HCT116 (cell line): Measurements from ENCODE around the gene PRRT4. TPM values are rescaled to one million over a fixed set of nuclear protein-coding genes. Genes with fewer than 3 reads are reported as not detected.

Experiments used
- ATAC-seq: fragments of 200-7000 bp; cut with Tn5 transposase; 2 replicates; pipeline ENCODE4 v1.9.1; 2020; ENCODE audit warnings: mild to moderate bottlenecking, moderate library complexity
- BruUV-seq: library from RNA; stranded (reverse); fragments of 400-500 nt; replicated peaks from 2 replicates; lab custom pipeline; 2021; lab: Mats Ljungman, UMichigan
- CTCF ChIA-PET: fragments of 300-600 bp; sonication (Branson Sonifier 250); formaldehyde crosslinking; loops from one replicate; lab custom pipeline; 2021; ENCODE audit warnings: antibody characterized with exemption; lab: Charles Lee
- POLR2A ChIA-PET: fragments of 300-600, 350-600 bp; sonication (Branson Sonifier 250); formaldehyde crosslinking; loops from one replicate; lab custom pipeline; 2021; ENCODE audit warnings: antibody characterized with exemption; lab: Charles Lee
- RAD21 ChIA-PET, 2 experiments: fragments of 300-600 bp; sonication (Branson Sonifier 250); formaldehyde crosslinking; loops; one replicate each; lab custom pipeline; 2023; ENCODE audit warnings: low total read pairs in 2 of 2; ENCODE audit not compliant: uncharacterized antibody in 2 of 2, unreplicated experiment in 2 of 2, low non-redundant PET in 1 of 2; lab: Charles Lee
- DNase-seq: peaks from one replicate; pipeline ENCODE4 v3.0.0-alpha.2; 2010; ENCODE audit warnings: low read depth, low spot score
- H2AFZ ChIP-seq: fragments of 200-600 bp; shearing (Covaris generic), sonication (generic); 2 replicates; pipeline ENCODE4 v1.6.1; 2017; ENCODE audit warnings: low read depth, mixed run types, mixed read lengths, antibody characterized with exemption, low read length; ENCODE audit not compliant: poor library complexity, severe bottlenecking
- H3K27ac ChIP-seq: 2 replicates; pipeline ENCODE4 v1.5.1; 2012; ENCODE audit warnings: low read depth, low read length
- H3K27me3 ChIP-seq: fragments of 200-600 bp; sonication (generic); 2 replicates; pipeline ENCODE4 v1.6.1; 2016; ENCODE audit warnings: mixed run types, low read length, mixed read lengths; ENCODE audit not compliant: insufficient read depth
- H3K36me3 ChIP-seq, 2 experiments: fragments of 200-500 bp in 1 of 2; fragments of 200-600 bp in 1 of 2; sonication (Bioruptor generic) in 1 of 2; sonication (generic) in 1 of 2; 2 replicates each; pipeline versions ENCODE4 v1.5.1 to v1.6.1; 2014 to 2016; ENCODE audit warnings: low read length in 2 of 2, inconsistent platforms in 1 of 2, mixed read lengths in 1 of 2, mixed run types in 1 of 2; ENCODE audit not compliant: insufficient read depth in 2 of 2, control insufficient read depth in 1 of 2
- H3K4me1 ChIP-seq, 2 experiments: fragments of 200-600 bp in 1 of 2; sonication (generic) in 1 of 2; 2 replicates each; pipeline versions ENCODE4 v1.5.1 to v1.6.1; 2012 to 2017; ENCODE audit warnings: low read length in 2 of 2, inconsistent platforms in 1 of 2, mild to moderate bottlenecking in 1 of 2, mixed read lengths in 1 of 2, mixed run types in 1 of 2, moderate library complexity in 1 of 2; ENCODE audit not compliant: insufficient read depth in 2 of 2, control insufficient read depth in 1 of 2
- H3K4me2 ChIP-seq: fragments of 200-600 bp; sonication (generic); 2 replicates; pipeline ENCODE4 v1.6.1; 2017; ENCODE audit warnings: mixed run types, low read length, mixed read lengths
- H3K4me3 ChIP-seq, 2 experiments: fragments of 200-600 bp in 1 of 2; sonication (generic) in 1 of 2; replicated peaks in 1 of 2; 2 replicates each; pipeline ENCODE4 v1.5.1; 2011 to 2016; ENCODE audit warnings: low read length in 2 of 2, control low read depth in 1 of 2, low read depth in 1 of 2, mild to moderate bottlenecking in 1 of 2, mixed read lengths in 1 of 2, mixed run types in 1 of 2
- H3K79me2 ChIP-seq: fragments of 200-600 bp; sonication (generic); 2 replicates; pipeline ENCODE4 v1.6.1; 2017; ENCODE audit warnings: mild to moderate bottlenecking, mixed run types, low read length, moderate library complexity, mixed read lengths; ENCODE audit not compliant: insufficient read depth
- H3K9ac ChIP-seq: fragments of 200-600 bp; sonication (generic); 2 replicates; pipeline ENCODE4 v1.6.1; 2016; ENCODE audit warnings: low read length, mixed read lengths
- H3K9me2 ChIP-seq: fragments of 200-600 bp; sonication (generic), shearing (Covaris generic); 2 replicates; pipeline ENCODE4 v1.6.1; 2017; ENCODE audit warnings: mixed run types, mild to moderate bottlenecking, moderate library complexity; ENCODE audit not compliant: insufficient read depth
- H3K9me3 ChIP-seq, 2 experiments: fragments of 200-500 bp in 1 of 2; fragments of 200-600 bp in 1 of 2; sonication (Bioruptor generic) in 1 of 2; sonication (generic) in 1 of 2; 2 replicates each; pipeline ENCODE4 v1.6.1; 2014 to 2017; ENCODE audit warnings: low read length in 2 of 2, mixed read lengths in 2 of 2, inconsistent platforms in 1 of 2, low read depth in 1 of 2, mild to moderate bottlenecking in 1 of 2, mixed run types in 1 of 2, moderate library complexity in 1 of 2; ENCODE audit not compliant: control insufficient read depth in 1 of 2, insufficient read depth in 1 of 2
- H4K20me1 ChIP-seq: fragments of 200-600 bp; sonication (generic), shearing (Covaris generic); 2 replicates; pipeline ENCODE4 v1.6.1; 2017; ENCODE audit warnings: mixed run types, mild to moderate bottlenecking, moderate library complexity; ENCODE audit not compliant: insufficient read depth
- CBX3 ChIP-seq: IDR thresholded peaks from 2 replicates; pipeline ENCODE4 v1.6.1; 2012; ENCODE audit warnings: low read depth
- CEBPB ChIP-seq: IDR thresholded peaks from 2 replicates; pipeline ENCODE4 v1.6.1; 2012; ENCODE audit warnings: low read depth
- CTCF ChIP-seq, 3 experiments: fragments of 200-600 bp in 1 of 3; sonication (generic) in 1 of 3; IDR thresholded peaks in 2 of 3; conservative IDR thresholded peaks in 1 of 3; 2 replicates each; pipeline ENCODE4 v1.5.1; 2012 to 2017; ENCODE audit warnings: low read depth in 2 of 3, low read length in 2 of 3, antibody characterized with exemption in 1 of 3, borderline replicate concordance in 1 of 3, control low read depth in 1 of 3, mild to moderate bottlenecking in 1 of 3, mixed read lengths in 1 of 3, mixed run types in 1 of 3, moderate library complexity in 1 of 3; ENCODE audit not compliant: insufficient read depth in 1 of 3
- EGR1 ChIP-seq: IDR thresholded peaks from 2 replicates; pipeline ENCODE4 v1.6.1; 2012; ENCODE audit warnings: low read depth
- ELF1 ChIP-seq: IDR thresholded peaks from 2 replicates; pipeline ENCODE4 v1.6.1; 2012; ENCODE audit warnings: low read depth, borderline replicate concordance
- EZH2 ChIP-seq: fragments of 200-600 bp; sonication (generic); IDR thresholded peaks from 2 replicates; pipeline ENCODE4 v1.6.1; 2017; ENCODE audit warnings: antibody characterized with exemption, mixed run types
- EZH2phosphoT487 ChIP-seq: fragments of 200-600 bp; IDR thresholded peaks from 2 replicates; pipeline ENCODE4 v1.6.1; 2018; ENCODE audit warnings: antibody characterized with exemption, borderline replicate concordance
- FOSL1 ChIP-seq: IDR thresholded peaks from 2 replicates; pipeline ENCODE4 v1.6.1; 2012; ENCODE audit warnings: low read depth
- JUND ChIP-seq: IDR thresholded peaks from 2 replicates; pipeline ENCODE4 v1.6.1; 2012
- MAX ChIP-seq: IDR thresholded peaks from 2 replicates; pipeline ENCODE4 v1.6.1; 2012
- POLR2A ChIP-seq: IDR thresholded peaks from 2 replicates; pipeline ENCODE4 v1.7.0; 2011; ENCODE audit warnings: borderline replicate concordance; ENCODE audit not compliant: insufficient read depth, insufficient read length; ENCODE audit errors: extremely low read depth
- POLR2AphosphoS5 ChIP-seq: IDR thresholded peaks from 2 replicates; pipeline ENCODE4 v1.6.1; 2011; ENCODE audit warnings: mild to moderate bottlenecking, low read depth, low read length, moderate library complexity
- RAD21 ChIP-seq: IDR thresholded peaks from 2 replicates; pipeline ENCODE4 v1.6.1; 2012; ENCODE audit warnings: low read depth, mild to moderate bottlenecking
- SIN3A ChIP-seq: IDR thresholded peaks from 2 replicates; pipeline ENCODE4 v1.6.1; 2012; ENCODE audit warnings: low read depth
- SP1 ChIP-seq: IDR thresholded peaks from 2 replicates; pipeline ENCODE4 v1.6.1; 2012; ENCODE audit warnings: low read depth
- TCF7L2 ChIP-seq: IDR thresholded peaks from 2 replicates; pipeline ENCODE4 v1.7.0; 2011; ENCODE audit warnings: borderline replicate concordance, inconsistent platforms; ENCODE audit not compliant: insufficient read depth, insufficient read length; ENCODE audit errors: extremely low read depth
- YY1 ChIP-seq: IDR thresholded peaks from 2 replicates; pipeline ENCODE4 v1.6.1; 2011; ENCODE audit warnings: low read length, low read depth, moderate library complexity, mild to moderate bottlenecking; ENCODE audit not compliant: insufficient replicate concordance; ENCODE audit errors: extremely low read depth
- ZNF274 ChIP-seq: fragments of 200-500 bp; sonication (Bioruptor generic); IDR thresholded peaks from 2 replicates; pipeline ENCODE4 v1.6.1; 2014; ENCODE audit warnings: mild to moderate bottlenecking, low read depth, low read length, inconsistent platforms
- intact Hi-C: fragments of 100-400 bp; cut with micrococcal nuclease; formaldehyde crosslinking; loops from 2 replicates; pipeline ENCODE4 v1.10.0; 2022
- total RNA-seq: library from RNA; stranded (reverse); gene quantifications from one replicate; pipeline ENCODE4 v1.2.1, GENCODE V29; 2021; ENCODE audit not compliant: unreplicated experiment
- TF ChIP-seq, protein P1 (sequence below): IDR thresholded peaks from 2 replicates; pipeline ENCODE4 v1.6.1; 2011; ENCODE audit warnings: mild to moderate bottlenecking, low read length, moderate library complexity; ENCODE audit not compliant: insufficient replicate concordance; ENCODE audit errors: extremely low read depth

Gene PRRT4
- total RNA-seq, 1 experiment from 2014 or later = 4.0 TPM

GRCh38 chr7:128304212-128304611 is 57.3 kb downstream of the PRRT4 start:
- H3K36me3 ChIP-seq = peaks cover 5 to 15% of the 10 kb centered on the region in 2 experiments; a peak in 2 of 4 replicates
- no peak for DNase-seq
- CTCF ChIA-PET = no interaction called here

More at GRCh38 chr7:128304212-128304611, 57.3 kb downstream of the PRRT4 start:
- Histone ChIP-seq H2AFZ (no peak overlapping the region), H4K20me1 (no peaks in the 10 kb centered on the region), H3K4me3 (no peak overlapping the region), H3K4me1 (no peaks in the 10 kb centered on the region), H3K27ac (no peak overlapping the region), H3K9me2 (no peaks in the 10 kb centered on the region), H3K9me3 (no peaks in the 10 kb centered on the region), H3K79me2 (no peaks in the 10 kb centered on the region), H3K27me3 (no peaks in the 10 kb centered on the region), H3K4me2 (no peak overlapping the region), H3K9ac (no peak overlapping the region)
- TF ChIP-seq TCF7L2 (no peak), POLR2AphosphoS5 (no peak), SIN3A (no peak), POLR2A (no peak), EZH2phosphoT487 (no peak), SP1 (no peak), FOSL1 (no peak), EZH2 (no peak), MAX (no peak), JUND (no peak), EGR1 (no peak), CTCF (IDR thresholded peaks at IDR 0.05 in 2 of 3, conservative IDR thresholded peaks at IDR 0.05 in 1 of 3; ENCODE audit: borderline replicate concordance in 1 of 3, insufficient read depth in 1 of 3, low read depth in 2 of 3, low read length in 2 of 3) (no peak), ELF1 (no peak), YY1 (no peak), CBX3 (no peak), CEBPB (no peak), ZNF274 (no peak), RAD21 (no peak)
- TF ChIP-seq, protein P1, sequence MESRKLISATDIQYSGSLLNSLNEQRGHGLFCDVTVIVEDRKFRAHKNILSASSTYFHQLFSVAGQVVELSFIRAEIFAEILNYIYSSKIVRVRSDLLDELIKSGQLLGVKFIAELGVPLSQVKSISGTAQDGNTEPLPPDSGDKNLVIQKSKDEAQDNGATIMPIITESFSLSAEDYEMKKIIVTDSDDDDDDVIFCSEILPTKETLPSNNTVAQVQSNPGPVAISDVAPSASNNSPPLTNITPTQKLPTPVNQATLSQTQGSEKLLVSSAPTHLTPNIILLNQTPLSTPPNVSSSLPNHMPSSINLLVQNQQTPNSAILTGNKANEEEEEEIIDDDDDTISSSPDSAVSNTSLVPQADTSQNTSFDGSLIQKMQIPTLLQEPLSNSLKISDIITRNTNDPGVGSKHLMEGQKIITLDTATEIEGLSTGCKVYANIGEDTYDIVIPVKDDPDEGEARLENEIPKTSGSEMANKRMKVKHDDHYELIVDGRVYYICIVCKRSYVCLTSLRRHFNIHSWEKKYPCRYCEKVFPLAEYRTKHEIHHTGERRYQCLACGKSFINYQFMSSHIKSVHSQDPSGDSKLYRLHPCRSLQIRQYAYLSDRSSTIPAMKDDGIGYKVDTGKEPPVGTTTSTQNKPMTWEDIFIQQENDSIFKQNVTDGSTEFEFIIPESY = no peak
- intact Hi-C loops = no loop called here
- ATAC-seq = no peak
- POLR2A ChIA-PET = no interaction called here
- no TSS peak for BruUV-seq
- RAD21 ChIA-PET = no interaction called here
